Measurements from ENCODE around the gene MCC.
A peak's percentile ranks its signal among the peaks of the same experiment; 100 is the strongest.

Gene MCC

GRCh38 chr5:113302120-113302519 lies 186.1 kb downstream of the MCC start:
- no peak for FAIRE-seq

GRCh38 chr5:113299591-113299990 lies 188.7 kb downstream of the MCC start:
- TF ChIP-seq CTCF (IDR thresholded peaks at IDR 0.05; ENCODE audit: insufficient read depth, missing control alignments): no peak
- no peak for FAIRE-seq
- no peak for DNase-seq (ENCODE audit: insufficient read length, low spot score)

More at GRCh38 chr5:113302120-113302519, 186.1 kb downstream of the MCC start:
- no peak for DNase-seq (ENCODE audit: insufficient read length, low spot score)
- no peak for TF ChIP-seq CTCF (IDR thresholded peaks at IDR 0.05; ENCODE audit: insufficient read depth, missing control alignments)

- peak; percentile 58 for FAIRE-seq
- DNase-seq (ENCODE audit: insufficient read length, low spot score): no peak
- no peak for TF ChIP-seq CTCF (IDR thresholded peaks at IDR 0.05; ENCODE audit: insufficient read depth, missing control alignments)
Observed at GRCh38 chr5:113296676-113297075, 191.6 kb downstream of the MCC start.

GRCh38 chr5:113295111-113295539 lies 193.1 kb downstream of the MCC start:
- DNase-seq (ENCODE audit: insufficient read length, low spot score): no peak
- no peak for TF ChIP-seq CTCF (IDR thresholded peaks at IDR 0.05; ENCODE audit: insufficient read depth, missing control alignments)
- FAIRE-seq: no peak

GRCh38 chr5:113294311-113295110 lies 193.7 kb downstream of the MCC start:
- no peak for FAIRE-seq

GRCh38 chr5:113293975-113294310 lies 194.3 kb downstream of the MCC start:
- no peak for TF ChIP-seq CTCF (IDR thresholded peaks at IDR 0.05; ENCODE audit: insufficient read depth, missing control alignments)
- FAIRE-seq: no peak
- no peak for DNase-seq (ENCODE audit: insufficient read length, low spot score)

More at GRCh38 chr5:113294311-113295110, 193.7 kb downstream of the MCC start:
- DNase-seq (ENCODE audit: insufficient read length, low spot score): peak; percentile 50
- no peak for TF ChIP-seq CTCF (IDR thresholded peaks at IDR 0.05; ENCODE audit: insufficient read depth, missing control alignments)
